BJ (cell line): ENCODE data around the gene KCNJ10. TPM values are rescaled to one million over a fixed set of nuclear protein-coding genes. Genes with fewer than 3 reads are reported as not detected.
A peak's percentile ranks its signal among the peaks of the same experiment; 100 is the strongest.

ENCODE experiments used
- CTCF ChIA-PET: fragments of 350-600 bp; formaldehyde crosslinking; extraction: SDS; loops from one replicate; lab custom pipeline; 2021; ENCODE audit warnings: antibody characterized with exemption, inconsistent platforms; lab: Yijun Ruan, JAX
- POLR2A ChIA-PET: fragments of 300-600 bp; sonication (Branson Sonifier 250); formaldehyde crosslinking; extraction: SDS; loops from one replicate; lab custom pipeline; 2021; ENCODE audit warnings: antibody characterized with exemption; lab: Charles Lee
- DNase-seq: peaks from one replicate; pipeline ENCODE4 v3.0.0-alpha.2; 2011; ENCODE audit warnings: low read depth
- H3K27me3 ChIP-seq: 2 replicates; pipeline ENCODE4 v1.6.0; 2011; ENCODE audit warnings: low read length; ENCODE audit not compliant: control insufficient read depth, insufficient read depth
- H3K36me3 ChIP-seq: 2 replicates; pipeline ENCODE4 v1.5.1; 2011; ENCODE audit warnings: low read length; ENCODE audit not compliant: control insufficient read depth, insufficient read depth
- H3K4me3 ChIP-seq: 2 replicates; pipeline ENCODE4 v1.5.1; 2011; ENCODE audit warnings: low read depth, mild to moderate bottlenecking, control low read depth, low read length
- polyA plus RNA-seq: library from polyadenylated mRNA; depleted of rRNA; stranded (reverse); fragments of >200 nt; gene quantifications from 2 replicates; pipeline ENCODE4 v1.2.3, GENCODE V29; 2011
- TF ChIP-seq, protein P1 (sequence below): IDR thresholded peaks from 2 replicates; pipeline ENCODE4 v1.5.1; 2011; ENCODE audit warnings: low read depth, mild to moderate bottlenecking, control low read depth, inconsistent platforms, low read length, moderate library complexity; ENCODE audit not compliant: insufficient read depth

KCNJ10 gene
- polyA plus RNA-seq, 1 experiment, result not detected

DNA sequence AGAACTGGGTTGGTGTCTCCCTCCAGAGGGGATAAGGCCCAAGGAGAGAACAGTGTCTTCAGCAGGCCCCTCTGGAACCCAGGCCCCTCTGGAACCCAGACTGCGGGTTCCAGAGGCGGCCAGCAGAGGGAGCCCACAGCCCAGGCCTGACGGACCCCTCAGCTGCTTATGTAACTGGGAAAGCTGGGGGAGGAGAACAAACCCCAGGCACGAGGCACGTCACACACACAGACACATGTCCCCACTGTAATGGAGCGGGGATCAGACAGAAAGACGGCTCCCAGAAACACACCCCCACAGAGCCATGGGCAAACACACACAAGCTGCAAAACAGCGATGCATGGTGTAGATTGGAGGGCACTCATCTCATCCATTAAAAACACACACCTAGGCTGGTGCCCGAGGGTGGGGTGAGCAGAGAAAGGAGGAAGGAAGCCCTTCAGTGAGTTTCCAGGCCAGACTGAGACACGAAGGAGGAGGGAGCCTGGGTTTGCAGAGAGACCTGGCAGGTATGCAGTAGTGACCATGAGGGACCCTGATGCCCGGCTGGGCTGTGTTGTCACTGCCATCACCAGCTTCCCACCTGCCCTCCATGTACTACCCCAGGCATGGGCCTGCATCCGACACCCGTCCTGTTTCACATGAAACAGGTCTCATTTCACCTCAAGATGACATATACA lies 31.2 kb upstream of the KCNJ10 start:
- H3K27me3 ChIP-seq, result no peaks in the 10 kb centered on the region; the same call in 1 of the 2 replicates
- H3K4me3 ChIP-seq, result no peak overlapping the region
- ChIA-PET CTCF (interaction anchor here (0.6 to 7.1 kb wide), 49 partner anchors 9 to 277 kb away, joined by 3 to 82 read pairs (median 5); partner anchors contain the start of genes ATP1A4, CASQ1 and PEX19), POLR2A (interaction anchor here (0.6 kb wide), 1 partner anchor 204 kb away, joined by 3 read pairs; no protein-coding TSS in a partner anchor)
- TF ChIP-seq, protein P1, sequence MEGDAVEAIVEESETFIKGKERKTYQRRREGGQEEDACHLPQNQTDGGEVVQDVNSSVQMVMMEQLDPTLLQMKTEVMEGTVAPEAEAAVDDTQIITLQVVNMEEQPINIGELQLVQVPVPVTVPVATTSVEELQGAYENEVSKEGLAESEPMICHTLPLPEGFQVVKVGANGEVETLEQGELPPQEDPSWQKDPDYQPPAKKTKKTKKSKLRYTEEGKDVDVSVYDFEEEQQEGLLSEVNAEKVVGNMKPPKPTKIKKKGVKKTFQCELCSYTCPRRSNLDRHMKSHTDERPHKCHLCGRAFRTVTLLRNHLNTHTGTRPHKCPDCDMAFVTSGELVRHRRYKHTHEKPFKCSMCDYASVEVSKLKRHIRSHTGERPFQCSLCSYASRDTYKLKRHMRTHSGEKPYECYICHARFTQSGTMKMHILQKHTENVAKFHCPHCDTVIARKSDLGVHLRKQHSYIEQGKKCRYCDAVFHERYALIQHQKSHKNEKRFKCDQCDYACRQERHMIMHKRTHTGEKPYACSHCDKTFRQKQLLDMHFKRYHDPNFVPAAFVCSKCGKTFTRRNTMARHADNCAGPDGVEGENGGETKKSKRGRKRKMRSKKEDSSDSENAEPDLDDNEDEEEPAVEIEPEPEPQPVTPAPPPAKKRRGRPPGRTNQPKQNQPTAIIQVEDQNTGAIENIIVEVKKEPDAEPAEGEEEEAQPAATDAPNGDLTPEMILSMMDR, result peak; percentile 98
- H3K36me3 ChIP-seq, result no peaks in the 10 kb centered on the region
- no peak for DNase-seq

DNA sequence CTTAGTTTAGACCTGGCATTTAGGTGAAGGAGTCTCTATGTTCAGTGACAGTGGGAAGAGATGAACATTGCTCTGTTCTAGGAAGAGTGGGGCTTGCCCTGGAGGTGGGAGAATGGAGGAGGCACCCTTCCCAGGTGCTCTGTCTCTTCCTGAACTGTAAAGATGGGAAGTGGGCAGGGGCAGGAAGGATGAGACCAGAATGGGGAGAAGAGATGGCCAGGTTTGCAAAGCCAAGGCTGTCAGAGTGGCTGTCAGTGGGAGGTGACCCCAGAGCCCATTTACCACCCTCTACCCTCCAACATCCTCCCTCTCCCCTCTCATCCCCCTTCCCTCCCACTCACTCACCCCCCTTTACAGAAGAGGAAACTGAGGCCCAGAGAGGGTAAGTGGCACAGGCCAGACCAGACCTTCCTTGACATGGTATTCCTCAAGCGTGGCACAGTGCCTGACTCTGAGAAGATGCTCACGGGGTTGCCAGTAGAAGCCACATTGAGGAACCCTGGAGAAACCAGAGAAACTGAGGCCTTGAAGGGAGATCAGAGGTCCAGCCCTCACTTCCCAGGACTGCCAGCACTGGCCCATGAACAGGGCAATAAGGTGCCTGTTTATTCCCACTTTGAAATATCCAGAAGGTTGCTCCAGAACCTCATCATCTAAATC lies 29.9 kb upstream of the KCNJ10 start:
- TF ChIP-seq, protein P1, result no peak
- Histone ChIP-seq H3K4me3 (no peak overlapping the region), H3K27me3 (no peaks in the 10 kb centered on the region), H3K36me3 (no peaks in the 10 kb centered on the region)
- no peak for DNase-seq
- CTCF ChIA-PET, result interaction anchor here (0.7 to 7.1 kb wide), 22 partner anchors 10 to 278 kb away, joined by 3 to 82 read pairs (median 6); partner anchors contain the start of genes CASQ1 and PEA15
- POLR2A ChIA-PET, result no interaction called here

DNA sequence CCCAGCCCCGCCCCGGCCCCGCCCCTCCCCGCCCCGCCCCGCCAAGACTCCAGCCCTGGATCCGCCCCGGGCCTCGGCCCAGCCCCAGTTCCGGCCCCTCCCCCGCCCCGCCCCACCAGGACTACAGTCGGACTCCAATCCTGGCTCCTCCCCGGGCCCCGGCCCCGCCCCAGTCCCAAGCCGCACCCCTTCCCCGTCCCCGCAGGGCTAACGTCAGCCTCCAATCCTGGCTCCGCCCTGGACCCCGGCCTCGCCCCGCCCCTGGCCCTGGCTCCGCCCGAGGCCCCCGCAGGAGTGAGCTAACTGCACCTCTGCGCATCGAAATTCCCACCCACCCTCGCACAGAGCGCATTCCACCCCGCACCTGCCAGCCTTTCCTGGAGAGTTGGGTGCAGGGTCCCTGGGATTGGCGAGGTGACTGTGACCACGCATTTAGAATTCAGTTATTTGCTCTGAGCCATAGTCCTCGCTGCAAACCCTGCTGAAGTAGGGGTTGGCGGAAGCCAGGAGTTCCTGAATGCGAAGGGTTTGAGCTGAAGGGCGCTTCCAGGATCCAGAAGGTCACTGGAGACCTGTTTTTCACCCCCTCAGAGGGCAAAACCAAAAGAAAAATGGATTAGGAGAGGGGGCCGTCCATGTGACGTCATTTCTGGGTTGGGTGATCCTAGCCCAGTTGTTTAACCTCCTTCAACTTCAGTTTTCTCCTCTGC lies 29.0 kb upstream of the KCNJ10 start:
- no peaks in the 10 kb centered on the region for H3K36me3 ChIP-seq
- CTCF ChIA-PET, result interaction anchor here (0.8 to 4.3 kb wide), 8 partner anchors 10 to 192 kb away, joined by 3 to 46 read pairs (median 9); no protein-coding TSS in a partner anchor
- TF ChIP-seq, protein P1, result no peak
- no peaks in the 10 kb centered on the region for H3K27me3 ChIP-seq
- DNase-seq, result peak; percentile 41
- peak overlapping the region; percentile 65 for H3K4me3 ChIP-seq
- POLR2A ChIA-PET, result no interaction called here

DNA sequence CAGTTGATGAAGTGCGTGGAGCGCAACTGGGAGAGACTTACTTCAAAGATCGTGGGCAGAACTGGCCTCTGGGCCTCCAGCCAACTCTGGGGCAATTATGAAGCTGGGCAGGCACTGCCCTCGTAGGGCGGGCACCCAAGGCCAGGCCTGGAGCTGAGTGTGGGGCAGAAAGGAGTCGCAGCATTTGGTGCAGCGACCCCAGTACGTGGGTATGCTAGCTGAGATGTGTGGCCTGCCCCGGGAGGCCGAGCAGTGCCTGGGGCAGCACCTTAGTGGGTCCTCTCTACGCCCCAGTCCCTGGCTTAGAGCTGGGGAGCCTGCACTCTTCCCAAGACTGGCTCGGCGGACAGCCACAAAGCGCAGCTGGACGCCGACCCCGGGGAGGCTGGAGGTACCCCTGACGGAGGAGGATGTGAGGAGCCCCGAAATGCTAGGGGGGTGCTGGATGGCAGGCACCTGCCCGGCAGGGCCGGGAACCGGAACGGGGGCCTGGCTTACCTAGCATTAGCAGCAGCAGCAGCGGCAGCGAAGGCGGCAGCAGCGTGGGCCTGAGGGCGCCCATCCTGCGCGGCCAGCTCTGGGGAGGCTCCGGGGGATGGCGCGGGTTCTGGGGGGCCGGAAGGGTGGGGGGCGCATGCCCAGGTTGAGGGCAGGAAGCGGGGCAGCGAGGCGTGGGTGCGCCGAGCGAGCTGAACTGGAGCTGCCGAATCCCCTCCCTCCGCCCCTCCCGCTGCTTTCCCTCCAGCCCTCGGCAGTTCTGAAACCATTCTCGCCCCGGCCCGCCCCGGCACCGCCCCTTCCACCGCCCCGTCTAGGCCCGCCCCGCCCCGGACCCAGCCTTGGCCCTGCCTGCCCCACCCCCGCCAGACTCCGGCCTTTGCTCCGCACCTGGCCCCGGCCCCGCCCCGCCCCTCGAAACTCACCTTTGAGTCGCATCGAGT lies 28.2 kb upstream of the KCNJ10 start, which contains the start of gene IGSF8:
IGSF8 (minus strand) TSS at position 709 of the 941 bp plus-strand sequence; CDS start at position 562, 147 bp downstream.
- no peak for DNase-seq
- CTCF ChIA-PET, result interaction anchor here (0.6 to 4.3 kb wide), 12 partner anchors 11 to 1443 kb away, joined by 3 to 46 read pairs (median 4); no protein-coding TSS in a partner anchor
- POLR2A ChIA-PET, result no interaction called here
- Histone ChIP-seq H3K4me3 (peak within 1 kb of the TSS; percentile 65), H3K27me3 (no peaks in the 10 kb centered on the region), H3K36me3 (no peaks in the 10 kb centered on the region)
- TF ChIP-seq, protein P1, result no peak
